CD1c-positive myeloid dendritic cell (primary cell): ENCODE results near the gene TIMM17A.

Experiments used
- DNase-seq: peaks from one replicate; pipeline ENCODE4 v3.0.0-alpha.2; 2016; ENCODE audit errors: extremely low spot score

TIMM17A gene

DNA sequence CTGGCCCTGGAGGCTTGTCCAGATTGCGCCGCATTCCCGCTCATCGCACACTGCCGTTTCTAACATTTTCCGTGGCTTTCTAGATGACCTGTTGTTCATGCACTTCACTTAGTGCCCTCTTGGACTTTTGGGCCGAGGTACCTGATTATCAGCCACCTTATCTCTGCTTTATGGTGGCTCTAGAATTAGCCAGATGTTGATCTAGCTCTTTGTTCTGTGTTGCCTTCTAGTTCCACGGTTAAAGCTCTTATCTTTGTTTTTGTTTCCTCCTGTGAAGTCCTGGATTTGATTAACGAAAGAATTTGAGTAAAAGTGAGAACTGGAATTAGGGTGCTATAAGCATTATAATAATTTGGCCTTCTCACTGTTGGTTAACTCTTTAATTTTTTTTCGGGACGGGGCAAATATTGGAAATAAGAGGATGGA lies 28.1 kb downstream of the TIMM17A start:
- DNase-seq, result no peak

DNA sequence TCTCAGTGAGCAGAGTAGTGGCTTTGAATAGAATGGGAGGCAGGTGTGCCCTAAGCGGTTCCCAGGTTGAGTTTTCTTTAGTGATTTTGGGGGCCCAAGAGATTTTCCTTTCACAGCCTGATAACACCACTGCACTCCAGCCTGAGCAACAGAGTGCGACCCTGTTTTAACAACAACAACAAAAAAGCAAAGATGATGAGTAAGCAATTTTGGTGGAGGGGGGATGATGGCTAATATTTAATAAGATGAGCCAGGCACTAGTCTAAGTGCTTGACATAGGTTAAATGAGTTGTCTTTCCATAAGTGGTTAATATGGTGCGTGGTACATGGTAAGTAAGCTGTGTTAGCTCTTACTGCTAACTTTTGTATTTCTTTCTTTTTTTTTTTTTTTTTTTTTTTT lies 29.1 kb downstream of the TIMM17A start:
- no peak for DNase-seq

DNA sequence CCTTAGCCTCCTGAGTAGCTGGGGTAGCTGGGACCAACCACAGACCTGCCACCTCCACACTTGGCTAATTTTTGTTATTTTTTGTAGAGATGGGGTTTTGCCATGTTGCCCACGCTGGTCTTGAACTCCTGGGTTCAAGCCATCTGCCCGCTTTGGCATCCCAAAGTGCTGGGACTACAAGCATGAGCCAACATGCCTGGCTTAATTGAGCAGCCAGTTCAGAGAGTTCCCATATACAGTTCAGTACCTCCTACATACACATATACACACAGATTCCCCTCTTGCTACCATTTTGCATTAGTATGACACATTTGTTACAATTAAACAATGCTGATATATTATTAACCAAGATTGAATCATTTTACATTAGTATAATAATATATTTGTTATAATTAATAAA lies 30.1 kb downstream of the TIMM17A start:
- DNase-seq, result no peak

DNA sequence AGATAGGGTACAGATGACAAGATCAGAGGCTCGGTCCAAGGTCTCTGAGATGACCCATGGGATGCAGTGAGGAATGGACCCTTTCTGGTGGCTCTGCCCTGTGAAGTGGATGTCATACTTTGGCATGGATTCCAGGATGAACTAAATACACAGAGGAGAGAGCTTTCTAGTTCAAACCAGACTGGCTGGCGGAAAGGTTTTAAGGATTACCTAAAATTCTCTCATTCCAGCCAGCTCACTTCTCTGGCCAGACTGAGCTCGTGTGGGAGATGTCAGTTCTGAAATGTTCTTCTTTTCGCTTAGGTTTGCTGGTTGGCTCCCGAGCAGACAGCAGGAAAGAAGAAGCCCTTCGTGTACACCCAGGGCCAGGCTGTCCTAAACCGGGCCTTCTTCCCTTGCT lies 33.3 kb downstream of the TIMM17A start:
- no peak for DNase-seq

DNA sequence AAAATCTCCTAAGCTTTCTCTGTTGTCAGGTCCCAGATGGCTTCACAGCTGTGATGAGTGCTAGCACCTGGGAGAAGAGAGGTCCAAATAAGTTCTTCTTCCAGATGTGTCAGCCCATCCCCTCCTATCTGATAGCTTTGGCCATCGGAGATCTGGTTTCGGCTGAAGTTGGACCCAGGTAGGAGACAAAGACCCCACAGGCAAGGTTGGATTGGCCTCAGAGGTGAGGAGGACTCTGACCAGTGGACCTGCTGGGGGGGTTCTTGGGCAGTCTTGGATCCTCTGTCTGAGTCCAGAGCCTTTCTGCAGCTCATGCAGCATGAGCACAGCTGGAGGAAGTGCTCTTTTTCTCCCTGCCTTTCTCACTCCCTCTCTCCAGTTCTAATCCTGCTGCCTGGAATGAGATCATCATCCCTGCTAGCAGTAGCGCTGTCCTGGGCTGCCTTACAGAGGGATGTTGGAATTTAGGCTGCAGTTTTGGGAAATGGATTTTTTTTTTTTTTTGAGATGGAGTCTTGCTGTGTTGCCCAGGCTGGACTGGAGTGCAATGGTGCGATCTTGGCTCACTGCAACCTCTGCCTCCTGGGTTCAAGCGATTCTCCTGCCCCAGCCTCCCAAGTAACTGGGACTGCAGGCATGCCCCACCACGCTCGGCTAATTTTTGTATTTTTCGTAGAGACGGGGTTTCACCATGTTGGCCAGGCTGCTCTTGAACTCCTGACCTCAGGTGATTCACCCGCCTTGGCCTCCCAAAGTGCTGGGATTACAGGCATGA lies 34.2 kb downstream of the TIMM17A start:
- DNase-seq, result no peak

DNA sequence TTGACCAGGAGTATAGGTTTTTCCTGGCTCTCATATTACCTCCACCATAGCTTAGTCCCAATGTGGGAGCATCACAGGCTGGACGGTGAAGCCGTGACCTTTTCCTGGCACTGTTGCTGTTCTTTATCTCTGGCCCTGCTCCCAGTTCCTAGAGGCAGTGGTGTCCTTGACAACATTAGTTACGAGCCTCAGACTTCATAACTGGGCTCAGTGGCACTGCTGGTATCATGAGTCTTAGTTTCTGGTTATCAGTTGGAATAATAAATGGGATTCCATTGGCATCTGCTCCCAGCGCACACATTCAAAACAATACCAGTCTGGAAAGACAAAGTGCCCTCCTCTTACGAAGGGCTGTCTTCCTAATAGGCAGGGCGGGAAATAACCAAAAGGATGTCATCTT lies 35.1 kb downstream of the TIMM17A start:
- DNase-seq, result no peak

DNA sequence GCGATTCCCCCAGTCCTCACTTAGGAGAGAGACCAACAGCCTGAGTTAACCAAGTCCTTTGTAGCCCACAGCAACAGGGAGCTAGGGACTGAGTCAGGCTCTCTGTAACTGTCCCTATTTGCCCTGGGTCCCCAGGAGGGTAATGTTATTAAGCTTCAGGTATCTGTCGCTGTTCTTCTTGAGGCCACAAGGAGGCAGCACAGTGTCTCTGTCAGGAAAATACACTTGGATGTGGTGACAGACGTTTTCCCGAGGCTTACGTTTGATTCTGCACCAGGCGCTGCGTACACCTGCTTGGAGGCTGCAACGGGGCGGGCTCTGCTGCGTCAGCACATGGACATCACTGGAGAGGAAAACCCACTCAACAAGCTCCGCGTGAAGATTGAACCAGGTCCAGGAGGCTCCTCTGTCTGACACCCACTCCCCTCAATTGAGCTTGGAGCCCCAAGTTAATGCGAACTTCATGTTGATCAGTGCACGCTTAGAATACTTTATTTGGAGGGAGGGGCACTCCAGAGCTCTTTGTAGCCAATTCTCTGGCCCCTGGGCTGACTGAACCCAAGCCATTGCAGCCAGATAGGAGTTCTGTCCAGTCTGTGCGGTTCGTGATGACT lies 44.4 kb downstream of the TIMM17A start:
- peak; percentile 52 for DNase-seq

DNA sequence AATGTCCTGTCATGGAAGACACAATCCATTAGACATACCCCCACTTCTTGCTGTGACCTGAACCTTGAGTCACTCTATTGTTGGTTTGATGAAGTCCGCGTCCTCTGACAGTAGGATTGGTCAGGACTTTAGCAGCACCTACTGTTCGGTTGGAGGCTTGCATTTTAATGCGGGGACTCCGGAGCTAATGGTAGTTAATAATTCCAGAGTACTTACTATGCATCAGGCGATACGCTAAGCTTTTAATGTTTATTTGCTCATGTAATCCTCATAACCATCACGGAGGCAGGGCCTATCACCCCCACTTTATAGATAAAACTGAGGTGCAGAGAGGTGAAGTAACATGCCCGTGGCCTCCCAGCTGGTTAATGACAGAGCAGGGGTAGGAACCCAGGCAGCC lies 47.2 kb downstream of the TIMM17A start:
- no peak for DNase-seq

DNA sequence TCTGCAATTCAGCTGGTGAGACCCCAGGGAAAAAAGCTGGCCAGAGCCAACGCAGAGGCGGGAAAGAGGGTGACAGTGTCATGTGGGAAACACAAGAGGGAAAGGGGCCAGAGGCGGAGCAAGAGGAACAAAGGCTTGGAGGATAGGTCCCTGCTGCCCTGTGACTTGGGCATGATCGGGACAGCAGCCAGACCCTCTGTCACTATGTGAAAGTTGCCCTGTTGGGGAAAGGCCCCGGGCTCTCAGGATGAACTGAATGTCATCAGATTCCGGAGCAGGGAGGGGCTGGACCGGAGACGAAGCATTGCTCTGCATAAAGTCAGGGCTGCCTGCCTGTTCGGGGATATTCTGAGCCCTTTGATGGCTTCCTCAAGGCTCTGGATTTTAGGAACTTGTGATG lies 49.4 kb downstream of the TIMM17A start:
- DNase-seq, result no peak

DNA sequence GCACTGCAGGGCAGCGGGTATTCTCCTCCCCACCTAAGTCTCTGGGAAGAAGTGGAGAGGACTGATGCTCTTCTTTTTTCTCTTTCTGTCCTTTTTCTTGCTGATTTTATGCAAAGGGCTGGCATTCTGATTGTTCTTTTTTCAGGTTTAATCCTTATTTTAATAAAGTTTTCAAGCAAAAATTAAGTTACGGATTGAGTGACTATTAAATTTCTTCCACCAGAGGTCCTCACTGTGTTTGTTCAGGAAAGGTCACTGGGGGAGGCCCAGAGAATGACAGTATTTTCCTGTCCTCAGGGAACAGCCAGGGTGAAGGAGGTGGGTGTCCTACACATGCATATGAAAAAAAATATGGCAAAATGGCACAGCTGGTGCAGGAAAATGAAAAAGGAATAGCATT lies 50.7 kb downstream of the TIMM17A start:
- DNase-seq, result no peak

DNA sequence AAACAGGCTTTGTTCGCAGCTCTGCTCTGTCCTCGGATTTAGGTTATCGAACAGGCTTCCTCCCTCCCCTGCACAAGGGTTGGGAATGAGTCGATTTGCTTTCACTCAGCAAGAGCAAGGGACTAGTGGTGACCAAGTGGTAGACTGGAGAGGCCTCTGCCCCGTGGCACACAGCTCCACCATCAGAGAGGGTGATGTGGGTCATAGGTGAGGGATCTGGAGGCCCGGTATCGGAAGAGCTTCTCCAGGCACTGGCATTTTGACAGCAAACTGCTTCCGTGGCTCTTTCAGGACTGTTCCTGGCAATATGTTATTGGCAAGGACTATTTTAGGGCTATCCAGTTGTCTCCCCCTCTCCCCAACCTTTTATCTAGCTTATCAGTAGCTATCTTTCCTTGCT lies 52.0 kb downstream of the TIMM17A start:
- no peak for DNase-seq

DNA sequence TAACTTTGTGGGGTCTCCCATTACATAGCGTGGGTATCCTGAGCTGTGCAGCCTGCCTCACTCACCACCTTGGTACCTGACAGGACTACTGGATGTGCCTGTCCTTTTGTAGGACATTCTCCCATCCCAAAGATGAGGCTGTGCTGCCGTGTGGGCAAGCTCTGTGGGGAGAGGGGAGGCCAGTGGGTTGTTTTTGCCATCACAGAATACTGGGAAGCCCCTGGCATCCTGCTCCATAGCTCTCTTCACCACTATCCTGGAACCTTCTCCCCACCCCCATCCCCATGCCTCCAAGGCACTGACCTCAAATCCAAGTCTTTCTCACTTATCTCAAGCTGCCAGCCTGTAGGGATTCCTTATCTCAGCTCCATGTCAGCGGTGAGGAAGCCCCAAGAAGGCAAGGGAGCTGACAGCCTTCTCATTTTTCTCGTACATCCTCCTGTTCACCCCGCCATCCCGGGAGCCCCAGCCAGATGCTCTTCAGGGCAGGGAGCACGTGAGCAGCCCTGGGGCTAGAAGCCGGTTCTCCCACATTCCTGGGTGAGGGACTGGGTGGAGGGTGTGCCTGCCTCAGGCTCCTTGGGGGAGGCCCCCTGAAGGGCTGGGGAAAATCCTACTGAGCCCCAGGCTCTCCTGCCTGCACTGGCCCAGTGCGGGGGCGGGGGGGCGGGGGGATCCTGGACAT lies 52.6 kb downstream of the TIMM17A start:
- no peak for DNase-seq

DNA sequence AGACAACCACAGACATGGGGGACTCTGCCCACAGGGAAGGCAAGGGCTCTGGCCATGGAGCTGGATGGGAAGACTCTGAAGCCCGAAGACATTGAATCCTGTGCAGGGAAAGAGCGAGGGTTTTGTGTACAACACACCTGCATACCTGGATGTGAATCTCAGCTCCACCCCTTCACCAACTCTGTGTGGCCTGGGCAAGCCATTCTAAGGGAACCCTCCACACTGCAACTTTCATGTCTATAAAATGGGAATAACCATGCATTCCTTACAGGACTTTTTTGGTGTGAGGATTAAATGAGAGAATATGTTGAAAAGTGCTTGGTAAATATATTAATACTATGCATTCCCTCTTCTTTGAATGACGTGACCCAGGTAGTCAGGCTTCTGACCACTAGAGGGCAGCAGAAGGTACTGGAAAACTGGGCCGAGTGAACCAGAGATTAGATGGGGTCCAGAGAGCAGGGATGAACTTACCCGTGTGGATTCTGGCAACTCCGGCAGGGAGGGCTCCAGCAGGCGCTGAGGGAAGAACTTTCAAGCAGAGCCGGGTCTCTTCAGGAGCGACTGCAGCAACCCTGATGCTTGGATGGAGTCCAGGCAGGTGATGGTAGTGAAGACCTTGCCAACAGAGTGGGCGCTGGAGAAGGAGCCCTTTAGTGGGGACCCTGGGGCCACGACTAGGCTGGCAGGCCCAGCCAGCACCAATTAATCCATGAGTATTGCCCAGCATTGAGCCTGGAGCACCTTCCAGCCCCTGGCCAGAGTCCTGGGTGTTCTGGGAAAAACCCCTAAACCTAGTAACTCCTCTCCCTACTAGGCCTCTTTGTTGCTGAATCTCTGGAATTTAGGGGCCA lies 54.2 kb downstream of the TIMM17A start:
- DNase-seq, result peak; percentile 64

DNA sequence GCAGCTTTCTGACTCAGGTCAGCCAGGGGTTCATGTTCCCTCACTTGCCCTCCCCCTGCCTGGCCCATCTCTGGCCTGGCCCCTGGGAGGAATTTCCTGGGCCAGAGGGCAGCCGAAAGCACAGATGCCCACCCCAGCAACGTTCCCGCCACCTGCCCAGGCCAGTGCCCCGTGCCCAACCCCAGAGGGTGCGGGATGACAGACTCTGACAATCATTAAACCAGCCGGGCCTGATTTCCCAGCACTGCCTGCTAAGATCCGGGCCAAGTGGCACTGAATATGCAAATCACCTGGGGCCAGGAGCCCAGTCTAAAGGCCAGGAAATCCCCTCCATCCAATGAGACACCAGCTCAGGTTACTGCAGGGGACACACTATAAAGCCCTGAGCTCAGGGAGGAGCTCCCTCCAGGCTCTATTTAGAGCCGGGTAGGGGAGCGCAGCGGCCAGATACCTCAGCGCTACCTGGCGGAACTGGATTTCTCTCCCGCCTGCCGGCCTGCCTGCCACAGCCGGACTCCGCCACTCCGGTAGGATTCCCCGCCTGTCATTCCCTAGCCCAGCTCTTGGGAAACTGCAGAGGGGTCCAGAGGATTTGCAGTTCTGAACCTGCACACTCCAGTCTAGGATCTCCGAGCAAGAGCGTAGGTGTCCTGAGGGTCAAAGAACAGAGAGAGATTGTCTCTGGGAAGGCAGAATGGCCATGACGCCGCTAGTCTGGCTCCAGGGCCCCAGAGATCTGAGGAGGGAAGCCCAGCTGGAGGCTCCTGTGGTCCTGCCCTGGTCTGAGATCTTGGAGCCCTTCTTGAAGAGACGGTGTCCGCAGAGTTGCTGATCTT lies 55.1 kb downstream of the TIMM17A start, which contains the start of gene ELF3:
Gene ELF3 (plus strand): TSS at position 408 of the 836 bp plus-strand sequence. CDS start 550 bp downstream, outside the sequence.
- no peak for DNase-seq

DNA sequence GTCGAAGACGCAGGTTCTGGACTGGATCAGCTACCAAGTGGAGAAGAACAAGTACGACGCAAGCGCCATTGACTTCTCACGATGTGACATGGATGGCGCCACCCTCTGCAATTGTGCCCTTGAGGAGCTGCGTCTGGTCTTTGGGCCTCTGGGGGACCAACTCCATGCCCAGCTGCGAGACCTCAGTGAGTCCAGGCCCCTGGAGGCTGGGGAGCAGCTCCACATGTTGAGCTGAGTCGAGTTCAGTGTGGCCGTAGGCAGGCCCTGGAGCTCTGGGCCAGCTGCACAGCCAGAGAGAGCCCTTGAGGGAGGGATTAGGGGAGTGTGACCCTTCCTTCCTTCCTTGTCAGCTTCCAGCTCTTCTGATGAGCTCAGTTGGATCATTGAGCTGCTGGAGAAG lies 56.7 kb downstream of the TIMM17A start:
- DNase-seq, result no peak

DNA sequence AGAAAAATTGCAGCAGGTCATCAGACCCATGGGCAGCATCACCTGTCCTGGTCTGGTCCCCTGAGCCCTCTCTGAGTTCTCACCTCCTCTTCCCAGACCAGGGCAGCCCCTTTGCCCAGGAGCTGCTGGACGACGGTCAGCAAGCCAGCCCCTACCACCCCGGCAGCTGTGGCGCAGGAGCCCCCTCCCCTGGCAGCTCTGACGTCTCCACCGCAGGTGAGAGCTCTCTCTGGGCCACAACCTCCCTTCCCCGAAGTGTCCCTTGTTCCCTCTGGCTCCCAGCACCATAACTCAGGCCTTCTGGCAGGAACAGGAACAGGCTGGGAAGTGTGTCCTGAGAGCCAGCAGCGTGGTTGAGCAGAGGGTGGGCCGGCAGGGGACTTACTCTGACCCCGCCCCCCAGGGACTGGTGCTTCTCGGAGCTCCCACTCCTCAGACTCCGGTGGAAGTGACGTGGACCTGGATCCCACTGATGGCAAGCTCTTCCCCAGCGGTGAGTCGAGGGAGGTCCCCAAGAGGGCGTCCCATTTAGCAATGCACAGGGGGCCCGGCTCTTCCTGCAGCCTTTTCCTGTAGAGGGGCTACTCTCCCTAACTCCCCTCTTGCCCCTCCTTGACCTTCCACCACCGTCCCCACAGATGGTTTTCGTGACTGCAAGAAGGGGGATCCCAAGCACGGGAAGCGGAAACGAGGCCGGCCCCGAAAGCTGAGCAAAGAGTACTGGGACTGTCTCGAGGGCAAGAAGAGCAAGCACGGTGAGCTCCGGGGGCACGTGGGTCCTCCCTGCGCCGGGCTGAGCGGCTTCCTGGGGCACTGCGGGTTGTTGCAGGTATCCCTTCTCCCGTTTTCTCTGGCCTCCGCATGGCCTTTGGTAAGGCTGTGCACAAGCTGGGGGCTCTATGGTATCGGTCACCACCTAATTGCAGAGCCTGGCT lies 57.5 kb downstream of the TIMM17A start:
- no peak for DNase-seq

DNA sequence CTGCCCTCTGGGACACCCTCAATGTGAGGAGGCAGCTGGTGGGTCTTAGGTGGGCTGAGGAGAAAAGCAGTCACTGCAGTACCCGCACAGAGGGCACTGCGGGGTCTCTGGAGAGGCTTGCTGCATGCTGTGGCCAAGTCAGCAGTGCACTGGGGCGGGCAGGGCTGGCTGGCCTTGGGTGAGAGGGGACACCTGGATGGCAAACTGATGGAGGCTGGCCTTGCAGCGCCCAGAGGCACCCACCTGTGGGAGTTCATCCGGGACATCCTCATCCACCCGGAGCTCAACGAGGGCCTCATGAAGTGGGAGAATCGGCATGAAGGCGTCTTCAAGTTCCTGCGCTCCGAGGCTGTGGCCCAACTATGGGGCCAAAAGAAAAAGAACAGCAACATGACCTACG lies 58.3 kb downstream of the TIMM17A start:
- no peak for DNase-seq

DNA sequence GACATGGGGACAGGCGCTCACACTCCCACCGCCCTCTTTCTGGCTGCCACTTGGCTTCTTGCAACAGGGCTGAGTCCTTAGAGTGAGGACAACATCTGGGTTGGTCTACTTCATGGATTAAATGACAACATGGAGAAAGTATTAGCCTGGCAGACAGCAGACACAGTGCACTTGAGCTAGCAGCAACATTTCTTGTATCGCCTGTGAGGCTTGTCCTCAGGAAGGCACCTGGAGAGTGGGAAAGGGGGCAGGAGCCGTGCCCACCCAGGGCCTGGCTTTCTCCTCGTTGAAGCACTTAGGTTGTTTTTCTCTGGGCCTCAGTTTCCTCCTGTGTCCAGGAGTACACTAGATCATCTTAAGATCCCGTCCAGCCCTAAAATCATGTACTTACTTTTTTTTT lies 58.8 kb downstream of the TIMM17A start:
- DNase-seq, result no peak

DNA sequence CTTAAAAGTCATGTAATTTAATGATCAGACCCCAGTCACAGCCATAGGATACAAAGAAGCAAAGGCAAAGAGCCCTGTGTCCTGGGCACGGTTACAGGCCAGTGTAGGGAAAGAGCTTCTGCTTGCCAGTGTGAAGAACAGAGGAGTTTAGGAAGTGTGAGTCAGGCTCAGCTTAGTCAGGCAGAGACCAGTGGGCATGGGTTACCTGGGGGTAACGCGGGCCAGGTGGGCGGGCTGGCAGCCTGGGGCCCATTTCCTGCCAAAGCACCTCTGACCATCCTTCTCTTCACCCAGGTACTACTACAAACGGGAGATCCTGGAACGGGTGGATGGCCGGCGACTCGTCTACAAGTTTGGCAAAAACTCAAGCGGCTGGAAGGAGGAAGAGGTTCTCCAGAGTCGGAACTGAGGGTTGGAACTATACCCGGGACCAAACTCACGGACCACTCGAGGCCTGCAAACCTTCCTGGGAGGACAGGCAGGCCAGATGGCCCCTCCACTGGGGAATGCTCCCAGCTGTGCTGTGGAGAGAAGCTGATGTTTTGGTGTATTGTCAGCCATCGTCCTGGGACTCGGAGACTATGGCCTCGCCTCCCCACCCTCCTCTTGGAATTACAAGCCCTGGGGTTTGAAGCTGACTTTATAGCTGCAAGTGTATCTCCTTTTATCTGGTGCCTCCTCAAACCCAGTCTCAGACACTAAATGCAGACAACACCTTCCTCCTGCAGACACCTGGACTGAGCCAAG lies 59.8 kb downstream of the TIMM17A start:
- DNase-seq, result no peak

DNA sequence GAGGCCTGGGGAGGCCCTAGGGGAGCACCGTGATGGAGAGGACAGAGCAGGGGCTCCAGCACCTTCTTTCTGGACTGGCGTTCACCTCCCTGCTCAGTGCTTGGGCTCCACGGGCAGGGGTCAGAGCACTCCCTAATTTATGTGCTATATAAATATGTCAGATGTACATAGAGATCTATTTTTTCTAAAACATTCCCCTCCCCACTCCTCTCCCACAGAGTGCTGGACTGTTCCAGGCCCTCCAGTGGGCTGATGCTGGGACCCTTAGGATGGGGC lies 60.3 kb downstream of the TIMM17A start:
- no peak for DNase-seq
